Brain microvascular endothelial cell (primary cell): ENCODE results near the gene TCIRG1.

Experiments used
- DNase-seq: peaks from one replicate; pipeline ENCODE4 v3.0.0-alpha.2; 2020
- H3K27ac ChIP-seq: fragments of 250-450 bp; sonication (Bioruptor Pico); 2 replicates; pipeline ENCODE4 v1.5.1; 2020; ENCODE audit warnings: mild to moderate bottlenecking, moderate library complexity
- H3K27me3 ChIP-seq: fragments of 250-450 bp; sonication (Bioruptor Pico); replicated peaks from 2 replicates; pipeline ENCODE4 v1.5.1; 2020; ENCODE audit warnings: mild to moderate bottlenecking
- H3K36me3 ChIP-seq: fragments of 250-450 bp; sonication (Bioruptor Pico); replicated peaks from 2 replicates; pipeline ENCODE4 v1.5.1; 2020; ENCODE audit warnings: mild to moderate bottlenecking
- H3K4me3 ChIP-seq: 2 replicates; pipeline ENCODE4 v1.5.1; 2011; ENCODE audit warnings: low read depth, mild to moderate bottlenecking, control low read depth, low read length, moderate library complexity
- CTCF ChIP-seq: IDR thresholded peaks from 2 replicates; pipeline ENCODE4 v1.5.1; 2011; ENCODE audit warnings: low read depth, mild to moderate bottlenecking, moderate library complexity, low read length, control low read depth, inconsistent platforms; ENCODE audit errors: missing control alignments
- in situ Hi-C: cut with HindIII; loops from 2 replicates; pipeline ENCODE4 v1.10.0; 2017; ENCODE audit warnings: low sequenced_read_pairs, low pct_ligation_motif_present

The TCIRG1 gene

GRCh38 chr11:68011051-68011943 lies 27.5 kb upstream of the TCIRG1 start:
- in situ Hi-C loops: no loop called here
- DNase-seq: no peak
- no peak for TF ChIP-seq CTCF
- Histone ChIP-seq H3K27me3 (no peaks in the 10 kb centered on the region), H3K4me3 (peak overlapping the region; percentile 52), H3K27ac (peak overlapping the region; percentile 88), H3K36me3 (no peaks in the 10 kb centered on the region)

- H3K36me3 ChIP-seq: no peaks in the 10 kb centered on the region
- in situ Hi-C loops: no loop called here
- DNase-seq: no peak
- H3K27ac ChIP-seq: peak overlapping the region; percentile 86
- H3K4me3 ChIP-seq: no peak overlapping the region
- no peaks in the 10 kb centered on the region for H3K27me3 ChIP-seq
- TF ChIP-seq CTCF: no peak
Observed at GRCh38 chr11:68012044-68012842, 26.6 kb upstream of the TCIRG1 start.

- Histone ChIP-seq H3K27me3 (no peaks in the 10 kb centered on the region), H3K27ac (peak overlapping the region; percentile 86), H3K4me3 (no peak overlapping the region), H3K36me3 (no peaks in the 10 kb centered on the region)
- in situ Hi-C loops: no loop called here
- peak; percentile 94 for DNase-seq
- TF ChIP-seq CTCF: no peak
Observed at GRCh38 chr11:68012843-68013610, 25.8 kb upstream of the TCIRG1 start.

GRCh38 chr11:68013611-68014156 lies 25.1 kb upstream of the TCIRG1 start:
- Histone ChIP-seq H3K27me3 (no peaks in the 10 kb centered on the region), H3K4me3 (no peak overlapping the region), H3K27ac (peak overlapping the region; percentile 86), H3K36me3 (no peaks in the 10 kb centered on the region)
- DNase-seq: no peak
- in situ Hi-C loops: no loop called here
- no peak for TF ChIP-seq CTCF

GRCh38 chr11:68014157-68014946 lies 24.5 kb upstream of the TCIRG1 start:
- TF ChIP-seq CTCF: no peak
- no peaks in the 10 kb centered on the region for H3K27me3 ChIP-seq
- peak; percentile 77 for DNase-seq
- H3K27ac ChIP-seq: peak overlapping the region; percentile 86
- H3K4me3 ChIP-seq: no peak overlapping the region
- in situ Hi-C loops: no loop called here
- H3K36me3 ChIP-seq: no peaks in the 10 kb centered on the region
